Measurements from ENCODE around the gene SLC4A7.

The SLC4A7 gene

GRCh38 chr3:27528791-27529190 is 44.6 kb upstream of the SLC4A7 start:
- H3K9me2 ChIP-seq (replicated peaks; ENCODE audit: low read depth, low read length) = no peaks in the 10 kb centered on the region
- H3K4me2 ChIP-seq (ENCODE audit: low read depth, low read length, poor library complexity, severe bottlenecking) = no peak overlapping the region
- H3K27me3 ChIP-seq (ENCODE audit: insufficient read depth, low read length, poor library complexity, severe bottlenecking) = no peaks in the 10 kb centered on the region
- H4K20me1 ChIP-seq (ENCODE audit: insufficient read depth, low read length, poor library complexity, severe bottlenecking) = no peaks in the 10 kb centered on the region
- no peaks in the 10 kb centered on the region for H3F3A ChIP-seq (ENCODE audit: low read depth)
- no peak overlapping the region for H3K4me3 ChIP-seq (ENCODE audit: low read length, poor library complexity, severe bottlenecking)
- H3K4me1 ChIP-seq (ENCODE audit: insufficient read depth, low read length, poor library complexity, severe bottlenecking) = peaks cover 2% of the 10 kb centered on the region
- H2AFZ ChIP-seq (ENCODE audit: low read length) = no peak overlapping the region
- H3K9ac ChIP-seq (ENCODE audit: low read depth, low read length, poor library complexity, severe bottlenecking) = no peak overlapping the region
- H3K9me3 ChIP-seq (ENCODE audit: insufficient read depth, low read depth, low read length) = no peaks in the 10 kb centered on the region
- no peaks in the 10 kb centered on the region for H3K36me3 ChIP-seq (ENCODE audit: insufficient read depth, low read length)
- no peaks in the 10 kb centered on the region for H3K79me2 ChIP-seq (ENCODE audit: insufficient read depth, low read length)
- TF ChIP-seq CTCF (conservative IDR thresholded peaks at IDR 0.05; ENCODE audit: low read length) (no peak), EZH2phosphoT487 (IDR thresholded peaks at IDR 0.05; ENCODE audit: borderline replicate concordance) (no peak)

- Histone ChIP-seq H3K9ac (ENCODE audit: low read depth, low read length, poor library complexity, severe bottlenecking) (no peak overlapping the region), H4K20me1 (ENCODE audit: insufficient read depth, low read length, poor library complexity, severe bottlenecking) (no peaks in the 10 kb centered on the region), H3K79me2 (ENCODE audit: insufficient read depth, low read length) (no peaks in the 10 kb centered on the region), H3K4me3 (ENCODE audit: low read length, poor library complexity, severe bottlenecking) (no peak overlapping the region), H3K36me3 (ENCODE audit: insufficient read depth, low read length) (no peaks in the 10 kb centered on the region), H3K4me1 (ENCODE audit: insufficient read depth, low read length, poor library complexity, severe bottlenecking) (no peaks in the 10 kb centered on the region), H2AFZ (ENCODE audit: low read length) (no peak overlapping the region), H3F3A (ENCODE audit: low read depth) (no peaks in the 10 kb centered on the region), H3K4me2 (ENCODE audit: low read depth, low read length, poor library complexity, severe bottlenecking) (no peak overlapping the region), H3K27me3 (ENCODE audit: insufficient read depth, low read length, poor library complexity, severe bottlenecking) (no peaks in the 10 kb centered on the region), H3K9me3 (ENCODE audit: insufficient read depth, low read depth, low read length) (no peaks in the 10 kb centered on the region), H3K9me2 (replicated peaks; ENCODE audit: low read depth, low read length) (no peaks in the 10 kb centered on the region)
- no peak for TF ChIP-seq CTCF (conservative IDR thresholded peaks at IDR 0.05; ENCODE audit: low read length)
- no peak for TF ChIP-seq EZH2phosphoT487 (IDR thresholded peaks at IDR 0.05; ENCODE audit: borderline replicate concordance)
These were observed 42.6 kb upstream of the SLC4A7 start for GRCh38 chr3:27526614-27527315.

GRCh38 chr3:27521872-27522265 is 37.7 kb upstream of the SLC4A7 start:
- no peaks in the 10 kb centered on the region for H3F3A ChIP-seq (ENCODE audit: low read depth)
- TF ChIP-seq EZH2phosphoT487 (IDR thresholded peaks at IDR 0.05; ENCODE audit: borderline replicate concordance) (no peak), CTCF (conservative IDR thresholded peaks at IDR 0.05; ENCODE audit: low read length) (no peak)

More at GRCh38 chr3:27521872-27522265, 37.7 kb upstream of the SLC4A7 start:
- H2AFZ ChIP-seq (ENCODE audit: low read length) = no peak overlapping the region
- H3K4me3 ChIP-seq (ENCODE audit: low read length, poor library complexity, severe bottlenecking) = no peak overlapping the region
- no peaks in the 10 kb centered on the region for H3K79me2 ChIP-seq (ENCODE audit: insufficient read depth, low read length)
- H3K36me3 ChIP-seq (ENCODE audit: insufficient read depth, low read length) = no peaks in the 10 kb centered on the region
- no peaks in the 10 kb centered on the region for H3K9me3 ChIP-seq (ENCODE audit: insufficient read depth, low read depth, low read length)
- no peaks in the 10 kb centered on the region for H4K20me1 ChIP-seq (ENCODE audit: insufficient read depth, low read length, poor library complexity, severe bottlenecking)
- no peak overlapping the region for H3K4me2 ChIP-seq (ENCODE audit: low read depth, low read length, poor library complexity, severe bottlenecking)
- no peaks in the 10 kb centered on the region for H3K27me3 ChIP-seq (ENCODE audit: insufficient read depth, low read length, poor library complexity, severe bottlenecking)
- H3K4me1 ChIP-seq (ENCODE audit: insufficient read depth, low read length, poor library complexity, severe bottlenecking) = no peaks in the 10 kb centered on the region
- no peak overlapping the region for H3K9ac ChIP-seq (ENCODE audit: low read depth, low read length, poor library complexity, severe bottlenecking)
- H3K9me2 ChIP-seq (replicated peaks; ENCODE audit: low read depth, low read length) = no peaks in the 10 kb centered on the region

Measured in Loucy (cell line).